HG03045 (cell line): Measurements from ENCODE around the gene ZNF597.
A peak's percentile ranks its signal among the peaks of the same experiment; 100 is the strongest.

ENCODE experiments used
- ATAC-seq: cut with Tn5 transposase; IDR thresholded peaks from one replicate; pipeline ENCODE4 v1.9.1; 2021; ENCODE audit warnings: mild to moderate bottlenecking, moderate library complexity; ENCODE audit not compliant: unreplicated experiment

Gene ZNF597

DNA sequence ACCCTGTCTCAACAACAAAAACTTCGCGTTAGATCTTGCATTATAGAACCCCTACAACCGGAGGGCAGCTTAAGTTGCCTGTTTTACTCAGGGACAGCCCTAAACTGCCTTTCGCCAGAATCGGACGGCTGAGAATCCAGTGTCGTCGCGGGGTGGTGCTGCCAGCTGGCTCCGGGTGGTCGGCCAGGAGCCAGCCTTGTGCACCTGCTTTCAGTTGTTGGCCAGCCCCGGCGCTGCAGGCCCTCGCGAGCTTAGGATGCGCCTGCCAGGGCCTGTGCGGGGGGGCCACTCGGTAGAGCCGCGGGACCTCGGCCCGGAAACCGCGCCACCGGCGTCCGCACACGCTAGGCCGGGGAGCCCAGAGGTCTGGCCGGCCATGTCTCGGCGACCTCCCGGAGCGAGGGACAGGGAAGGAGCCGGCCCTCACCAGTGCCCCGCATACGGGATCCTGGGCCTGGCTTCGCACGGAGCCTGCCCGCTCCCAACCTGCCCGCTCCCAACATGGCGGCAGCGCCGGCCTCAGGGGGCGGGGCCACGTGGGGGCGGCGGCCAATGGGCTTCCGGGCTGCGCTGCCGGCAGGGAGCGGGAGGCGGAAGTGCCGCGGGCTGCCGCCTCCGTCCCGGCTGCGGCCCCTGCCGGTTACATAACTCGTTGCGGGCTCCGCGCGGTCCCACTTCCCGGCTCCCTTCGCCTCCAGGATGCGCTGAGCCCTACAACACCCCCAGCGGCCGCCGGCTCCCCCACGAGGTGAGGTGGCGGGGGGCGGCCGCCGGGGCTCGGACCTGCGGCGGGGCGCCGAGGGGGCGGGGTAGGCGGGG, 14.3 kb upstream of the ZNF597 start:
- peak; percentile 85 for ATAC-seq

DNA sequence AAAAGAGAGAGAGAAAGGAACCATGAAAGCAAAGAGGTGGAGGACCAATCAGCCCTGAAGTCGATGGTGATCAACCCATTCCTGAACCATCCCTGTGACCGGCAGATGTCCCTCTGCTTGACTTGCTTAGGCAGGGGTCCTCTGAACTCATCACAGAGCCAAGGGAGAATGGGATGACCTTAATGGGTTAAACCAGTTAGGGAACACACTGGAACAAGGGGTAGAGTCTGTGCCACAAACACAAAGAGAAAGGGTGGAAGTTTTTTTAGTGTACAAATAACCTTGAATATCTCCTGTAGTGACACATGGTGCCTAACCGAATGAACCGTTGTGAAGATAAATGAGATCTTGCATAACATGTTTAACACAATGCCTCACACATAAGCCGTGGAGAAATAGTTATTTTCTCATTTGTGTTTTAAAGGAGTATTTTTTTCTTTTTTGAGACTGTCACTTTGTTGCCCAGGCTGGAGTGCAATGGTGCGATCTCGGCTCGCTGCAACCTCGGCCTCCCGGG, 11.4 kb upstream of the ZNF597 start:
- ATAC-seq, result no peak

DNA sequence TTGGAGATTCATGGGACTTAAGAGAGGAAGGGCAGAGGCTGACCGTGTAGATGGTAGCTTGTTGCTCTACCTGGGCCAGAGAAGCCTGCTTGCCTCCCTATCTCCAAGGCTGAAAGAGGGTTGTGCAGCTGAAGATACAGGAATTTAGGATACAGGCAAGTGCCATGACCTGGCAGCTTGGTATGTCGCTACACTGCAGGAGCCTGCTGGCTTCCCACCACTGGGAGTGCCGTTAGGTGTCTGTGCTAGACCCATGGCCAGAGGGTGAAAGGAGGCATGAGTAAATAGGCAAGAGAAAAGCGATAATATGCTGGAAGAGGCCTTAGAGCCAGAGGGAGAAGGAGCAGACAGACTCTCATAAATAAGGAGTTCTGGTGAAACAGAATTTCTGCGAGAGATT, 10.8 kb upstream of the ZNF597 start:
- ATAC-seq, result no peak

DNA sequence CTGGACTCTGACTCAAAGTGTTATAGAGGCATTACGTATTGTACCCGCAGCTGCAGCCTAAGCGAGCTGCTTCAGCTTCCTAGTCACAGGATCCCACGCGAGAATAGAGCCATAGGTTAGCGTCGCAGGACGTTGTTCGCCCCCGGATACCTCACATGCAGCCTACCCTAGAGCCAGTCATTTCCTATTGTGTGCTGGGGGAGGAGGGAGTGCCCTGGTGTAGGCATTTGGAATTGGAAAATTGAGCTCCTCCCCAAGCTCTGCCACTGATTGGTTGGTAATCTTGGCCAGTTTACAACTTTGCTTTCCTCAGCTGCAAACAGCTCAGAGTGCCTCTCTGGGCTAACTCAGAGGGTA, 706 bp upstream of the ZNF597 start:
- ATAC-seq, result peak; percentile 26

DNA sequence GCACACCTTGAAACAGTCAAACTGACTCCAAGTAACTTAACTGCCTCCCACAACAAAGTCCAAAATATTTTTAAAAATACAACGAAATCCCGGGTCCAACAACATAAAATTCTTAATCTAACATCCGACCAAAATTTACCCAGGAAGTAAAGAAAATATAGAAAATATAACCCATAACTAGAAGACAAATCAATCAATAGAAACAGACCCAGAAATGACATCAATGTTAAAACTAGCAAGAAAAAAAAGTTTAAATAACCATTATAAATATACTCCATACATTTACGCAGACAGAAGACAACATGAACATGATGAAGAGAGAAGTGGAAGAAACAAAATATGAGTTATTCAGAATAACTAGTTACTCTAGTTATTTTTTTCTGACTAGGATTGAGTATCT, 3.7 kb downstream of the ZNF597 start:
- ATAC-seq, result no peak

DNA sequence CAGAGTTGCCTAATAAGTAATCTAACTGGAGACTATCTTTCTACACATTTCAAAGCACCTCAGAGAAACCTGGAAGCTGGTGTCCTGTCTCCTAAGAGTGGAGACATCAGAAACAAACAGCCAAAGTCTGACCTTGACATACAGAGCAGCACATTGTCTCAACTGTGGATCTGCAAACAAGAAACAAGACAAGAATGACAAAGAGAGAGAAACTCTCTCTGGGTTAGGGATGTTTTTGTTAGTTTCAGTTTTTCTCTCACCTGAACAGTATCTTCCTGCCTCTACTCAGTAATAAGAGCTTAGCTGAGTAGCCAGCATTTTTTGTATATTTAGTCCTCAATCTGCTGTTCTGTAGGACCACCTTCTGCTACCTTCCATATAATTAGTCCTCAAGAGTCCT, 8.9 kb downstream of the ZNF597 start:
- no peak for ATAC-seq

DNA sequence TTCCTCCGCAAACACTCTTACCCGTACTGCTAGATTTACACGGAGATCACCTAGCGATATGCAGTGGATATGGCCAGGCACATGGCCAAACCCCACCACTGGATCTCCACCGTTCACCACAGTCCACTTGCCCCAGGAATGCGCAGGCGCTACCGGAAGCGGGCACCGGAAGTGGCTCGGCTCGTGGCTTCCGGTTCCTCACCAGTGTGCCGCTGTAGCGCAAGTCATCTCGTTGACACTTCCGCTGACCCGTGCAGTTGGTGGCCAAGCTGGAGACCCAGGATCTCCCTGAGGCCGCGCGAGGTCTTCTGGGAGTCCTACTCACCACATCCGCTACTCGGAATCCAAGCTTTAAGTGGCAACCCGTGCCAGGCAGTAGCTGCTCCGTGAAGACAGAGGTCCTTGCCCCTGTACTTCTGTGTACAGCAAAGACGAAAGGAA, 11.5 kb downstream of the ZNF597 start:
- ATAC-seq, result no peak

DNA sequence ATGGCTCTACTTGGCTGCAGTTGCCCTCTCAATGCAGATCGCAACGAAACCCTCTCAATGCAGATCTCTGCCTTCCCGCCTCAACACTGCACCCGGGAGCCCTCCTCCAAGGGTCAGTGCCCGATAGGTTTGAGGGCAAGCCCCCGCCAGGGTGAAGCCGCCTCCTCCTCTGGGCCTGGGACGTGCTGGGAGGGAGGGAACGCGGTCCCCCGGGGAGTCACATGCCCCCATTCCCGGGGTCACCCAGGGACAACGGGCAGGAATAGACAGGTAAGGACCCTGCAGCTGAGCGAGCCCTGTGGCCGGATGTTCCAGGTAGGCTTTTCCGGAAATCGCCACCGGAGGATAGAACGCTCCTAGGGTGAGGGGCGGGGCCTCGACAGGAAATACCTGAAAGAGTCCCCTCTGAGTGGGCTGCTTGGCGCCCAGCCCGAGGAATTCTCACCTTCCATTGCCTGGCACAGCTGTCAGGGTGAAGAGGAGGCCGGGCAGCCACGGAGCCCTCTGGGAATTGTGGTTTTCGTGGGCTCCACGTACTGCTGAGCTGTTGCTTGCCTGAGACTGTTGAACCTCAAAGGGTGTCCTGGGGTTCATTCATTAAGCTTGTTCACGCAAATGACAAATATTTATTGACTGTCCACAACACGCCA, 29.4 kb downstream of the ZNF597 start:
- ATAC-seq, result no peak

DNA sequence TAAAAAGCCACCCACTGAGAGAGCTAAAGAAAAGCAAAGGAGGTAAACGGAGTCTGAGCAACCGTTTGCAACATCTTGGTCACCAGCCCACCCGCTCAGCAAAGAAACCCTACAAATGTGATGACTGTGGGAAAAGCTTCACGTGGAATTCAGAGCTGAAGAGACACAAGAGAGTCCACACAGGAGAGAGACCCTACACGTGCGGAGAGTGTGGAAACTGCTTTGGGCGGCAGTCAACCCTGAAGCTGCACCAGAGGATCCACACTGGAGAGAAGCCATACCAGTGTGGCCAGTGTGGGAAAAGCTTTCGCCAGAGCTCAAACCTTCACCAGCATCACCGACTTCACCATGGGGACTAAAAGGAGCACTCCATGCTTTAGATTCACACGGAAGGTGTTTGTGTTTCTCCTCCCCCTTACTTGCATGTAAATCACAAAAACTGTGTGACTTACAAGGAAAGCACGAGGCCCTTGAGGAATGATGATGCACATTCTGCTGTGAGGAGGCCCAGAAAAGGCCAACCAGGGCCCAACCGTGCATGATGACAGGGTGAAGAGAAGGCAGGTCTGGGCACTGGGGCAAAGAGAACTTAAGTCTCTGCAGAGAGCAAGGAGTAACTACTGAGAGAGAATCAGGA, 34.6 kb downstream of the ZNF597 start:
- no peak for ATAC-seq

DNA sequence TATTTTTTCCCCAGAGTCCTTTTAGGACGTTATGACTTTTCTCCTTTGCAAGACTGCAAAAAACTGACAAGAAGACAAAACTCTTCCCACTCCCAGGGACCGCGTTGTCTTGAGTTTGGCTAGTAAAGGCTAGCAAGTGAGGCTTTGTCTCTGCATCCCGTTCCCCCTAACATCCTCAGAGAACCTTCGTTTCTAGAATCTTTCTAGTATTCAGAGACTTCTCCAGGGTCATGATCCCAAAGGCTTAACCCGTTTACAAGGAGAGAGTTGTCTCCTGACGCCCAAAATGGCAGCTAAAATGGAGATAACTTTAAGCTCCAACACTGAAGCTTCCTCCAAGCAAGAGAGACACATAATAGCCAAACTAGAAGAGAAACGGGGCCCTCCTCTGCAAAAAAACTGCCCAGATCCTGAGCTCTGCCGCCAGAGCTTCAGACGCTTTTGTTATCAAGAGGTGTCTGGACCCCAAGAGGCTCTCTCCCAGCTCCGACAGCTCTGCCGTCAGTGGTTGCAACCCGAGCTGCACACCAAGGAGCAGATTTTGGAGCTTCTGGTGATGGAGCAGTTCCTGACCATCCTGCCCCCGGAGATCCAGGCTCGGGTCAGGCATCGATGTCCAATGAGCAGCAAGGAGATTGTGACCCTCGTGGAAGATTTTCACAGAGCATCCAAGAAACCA, 41.4 kb downstream of the ZNF597 start:
- ATAC-seq, result no peak

DNA sequence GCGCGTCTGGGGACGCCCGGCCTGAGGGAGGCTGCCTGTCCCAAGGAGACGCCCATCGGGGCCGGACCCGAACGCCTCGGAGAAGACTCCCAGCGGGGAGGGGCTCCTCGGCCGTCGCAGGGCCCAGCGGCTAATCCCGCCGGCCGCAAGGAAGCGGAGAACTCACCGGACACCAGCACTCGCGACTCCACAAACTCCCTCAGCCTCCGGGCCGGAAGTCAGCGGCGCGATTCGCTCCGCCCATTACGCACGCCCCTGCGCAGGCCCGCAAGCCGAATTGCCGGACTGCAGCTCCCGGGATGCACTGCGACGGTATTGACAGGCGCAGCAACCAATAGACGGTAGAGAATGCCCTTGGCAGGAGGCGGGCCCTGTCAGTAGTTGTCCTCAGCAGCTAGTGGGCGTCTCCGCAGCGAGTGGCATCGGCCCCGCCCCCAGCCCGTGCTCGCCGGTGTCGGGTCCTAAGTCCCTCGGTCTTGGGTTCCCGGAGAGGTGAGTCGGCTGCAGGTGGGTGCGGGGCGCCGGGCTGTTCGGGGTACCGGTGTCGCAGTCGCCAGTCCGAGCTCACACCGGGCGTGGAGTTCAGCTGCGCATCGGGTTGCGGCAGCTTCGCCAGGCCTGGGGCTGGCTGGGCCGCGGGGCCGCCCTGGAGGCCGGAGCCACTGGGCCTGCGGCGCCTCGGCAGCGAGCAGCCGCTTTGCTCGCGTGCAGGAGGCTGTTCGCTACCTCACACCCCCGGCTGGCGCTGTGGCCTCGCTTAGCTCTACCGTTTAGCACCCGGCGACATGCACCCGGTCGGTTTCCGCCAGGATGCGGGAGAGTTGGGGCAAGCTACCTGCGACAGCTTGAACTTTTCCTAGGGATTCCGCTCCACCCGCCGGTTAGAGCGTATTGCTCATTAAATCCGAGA, 42.3 kb downstream of the ZNF597 start, which contains the start of the genes ZNF174 and ZSCAN32:
Gene ZNF174 (plus strand): TSS at position 437 of the 910 bp plus-strand sequence. CDS start 790 bp downstream, outside the sequence.
Gene ZSCAN32 (minus strand): TSS at position 226 of the 910 bp plus-strand sequence. CDS start 3,447 bp downstream, outside the sequence.
- ATAC-seq, result peak; percentile 98

DNA sequence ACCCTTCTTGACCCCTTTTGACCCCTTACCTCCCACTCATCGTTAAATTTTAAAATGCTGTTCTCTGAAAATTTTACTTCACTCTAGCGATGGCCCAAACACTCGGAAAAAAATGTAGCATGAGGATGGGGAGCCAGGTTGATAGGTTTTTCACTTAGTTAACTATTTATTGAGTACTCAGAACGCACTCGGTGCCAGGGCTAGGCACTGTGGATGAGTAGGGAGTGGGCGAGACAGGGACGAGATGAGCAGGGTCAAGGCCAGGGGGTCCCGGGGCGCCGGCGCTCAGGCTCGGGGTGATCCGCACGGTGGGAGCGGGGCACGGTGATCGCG, 42.9 kb downstream of the ZNF597 start:
- no peak for ATAC-seq

DNA sequence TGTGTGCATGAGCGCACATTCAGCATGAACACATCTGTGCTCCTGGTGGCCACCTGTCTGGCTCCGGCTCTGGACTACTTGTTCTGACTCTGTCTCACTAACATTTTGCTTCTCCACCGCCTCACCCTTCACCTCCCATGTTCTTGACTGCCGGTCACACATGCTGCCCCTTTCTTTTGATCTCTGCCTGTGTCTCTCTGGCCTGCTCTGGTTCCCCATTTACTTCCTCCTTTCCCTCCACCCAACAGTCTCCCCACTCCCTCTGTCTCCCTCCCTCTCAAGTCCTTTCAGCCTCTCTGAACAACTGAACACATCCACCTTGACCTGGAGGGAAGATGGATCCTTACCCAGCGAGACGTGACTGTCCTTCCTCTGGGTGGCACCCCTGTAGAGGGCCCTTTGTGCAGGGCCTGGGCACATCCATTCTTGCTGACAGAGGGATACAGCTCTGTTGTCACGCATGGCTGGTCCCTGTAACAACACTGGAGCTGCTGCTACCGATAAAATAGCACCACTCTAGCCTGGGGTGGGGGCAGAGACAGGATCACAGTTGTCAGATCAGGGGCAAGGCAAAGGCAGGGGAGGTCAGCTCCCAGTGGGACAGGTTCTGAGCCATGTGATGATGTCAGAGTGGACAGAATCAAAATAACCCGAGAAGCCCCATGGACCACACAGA, 53.5 kb downstream of the ZNF597 start:
- ATAC-seq, result no peak

DNA sequence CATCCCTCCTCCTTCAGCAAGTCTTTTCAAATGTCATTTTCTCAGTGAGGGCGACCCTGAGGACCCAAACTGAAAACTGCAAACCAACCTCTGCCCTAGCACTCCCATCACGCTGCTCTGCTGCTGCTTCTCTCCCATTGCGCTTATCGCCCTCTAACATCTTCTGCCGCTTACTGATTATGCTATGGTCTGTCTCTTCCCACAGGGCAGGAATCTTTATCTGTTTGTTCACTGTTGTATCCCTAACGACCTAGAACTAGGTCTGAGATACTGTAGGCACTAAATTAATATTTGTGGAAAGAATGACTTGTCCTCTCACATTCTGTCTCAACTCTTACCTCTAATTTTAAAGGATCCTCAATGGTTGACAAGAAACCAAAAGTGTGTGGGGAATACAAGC, 55.0 kb downstream of the ZNF597 start:
- ATAC-seq, result no peak

DNA sequence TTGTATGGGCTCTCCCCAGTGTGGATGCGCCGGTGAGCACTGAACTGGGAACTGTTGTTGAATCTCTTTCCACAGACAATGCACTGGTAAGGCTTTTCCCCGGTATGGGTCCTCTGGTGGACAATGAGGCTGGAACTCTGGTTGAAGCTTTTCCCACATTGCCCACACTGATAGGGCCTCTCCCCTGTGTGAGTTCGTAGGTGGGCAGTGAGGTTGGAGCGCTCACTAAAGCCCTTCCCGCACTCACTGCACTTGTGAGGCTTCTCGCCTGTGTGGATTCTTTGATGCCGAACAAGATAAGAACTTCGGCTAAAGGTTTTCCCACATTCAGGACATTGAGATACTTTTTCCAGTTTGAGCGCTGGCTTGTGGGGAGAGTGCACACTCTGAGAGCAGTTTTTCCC, 60.3 kb downstream of the ZNF597 start:
- ATAC-seq, result no peak
